H9 (cell line): Measurements from ENCODE around the gene PLEKHN1. TPM values are rescaled to one million over a fixed set of nuclear protein-coding genes. Genes with fewer than 3 reads are reported as not detected.

Source experiments
- DNase-seq: peaks from one replicate; pipeline ENCODE4 v3.0.0-alpha.2; 2017
- H2AFZ ChIP-seq: one replicate; pipeline ENCODE4 v1.6.1; 2013; ENCODE audit warnings: mild to moderate bottlenecking, low read length, control low read depth, moderate library complexity
- H2AK5ac ChIP-seq: 2 replicates; pipeline ENCODE4 v1.6.1; 2013; ENCODE audit warnings: low read length, control low read depth, mixed read lengths; ENCODE audit not compliant: insufficient read length
- H2BK120ac ChIP-seq: one replicate; pipeline ENCODE4 v1.6.1; 2013; ENCODE audit warnings: low read depth, mild to moderate bottlenecking, low read length, control low read depth, inconsistent platforms; ENCODE audit not compliant: poor library complexity, severe bottlenecking
- H2BK12ac ChIP-seq: 2 replicates; pipeline ENCODE4 v1.6.1; 2013; ENCODE audit warnings: low read length, control low read depth, mixed read lengths, low read depth; ENCODE audit not compliant: insufficient read length
- H2BK15ac ChIP-seq: 2 replicates; pipeline ENCODE4 v1.6.1; 2013; ENCODE audit warnings: low read depth, low read length, control low read depth
- H2BK20ac ChIP-seq: one replicate; pipeline ENCODE4 v1.6.1; 2013; ENCODE audit warnings: low read depth, mild to moderate bottlenecking, low read length, control low read depth, inconsistent platforms; ENCODE audit not compliant: poor library complexity, severe bottlenecking
- H2BK5ac ChIP-seq: 2 replicates; pipeline ENCODE4 v1.6.1; 2013; ENCODE audit warnings: low read length, control low read depth, mixed read lengths; ENCODE audit not compliant: insufficient read length
- H3K14ac ChIP-seq: 2 replicates; pipeline ENCODE4 v1.6.1; 2013; ENCODE audit warnings: low read length, control low read depth; ENCODE audit not compliant: insufficient read depth
- H3K18ac ChIP-seq: 2 replicates; pipeline ENCODE4 v1.6.1; 2013; ENCODE audit warnings: low read depth, mild to moderate bottlenecking, mixed read lengths, low read length, control low read depth; ENCODE audit not compliant: insufficient read length
- H3K23ac ChIP-seq: 2 replicates; pipeline ENCODE4 v1.6.1; 2013; ENCODE audit warnings: low read length, control low read depth, mixed read lengths, low read depth; ENCODE audit not compliant: insufficient read length
- H3K23me2 ChIP-seq: 2 replicates; pipeline ENCODE4 v1.6.1; 2013; ENCODE audit warnings: low read depth, mild to moderate bottlenecking, mixed read lengths, low read length, control low read depth; ENCODE audit not compliant: insufficient read length, poor library complexity, severe bottlenecking
- H3K27ac ChIP-seq: 2 replicates; pipeline ENCODE4 v1.5.1; 2013; ENCODE audit warnings: low read length, control low read depth, mixed read lengths, low read depth; ENCODE audit not compliant: insufficient read length
- H3K27me3 ChIP-seq: 2 replicates; pipeline ENCODE4 v1.6.1; 2013; ENCODE audit warnings: low read length, control low read depth, inconsistent platforms; ENCODE audit not compliant: insufficient read depth
- H3K4ac ChIP-seq: 2 replicates; pipeline ENCODE4 v1.6.1; 2013; ENCODE audit warnings: low read depth, mild to moderate bottlenecking, control low read depth, inconsistent platforms, low read length, moderate library complexity
- H3K4me1 ChIP-seq: 2 replicates; pipeline ENCODE4 v1.6.1; 2013; ENCODE audit warnings: low read length, control low read depth, inconsistent platforms; ENCODE audit not compliant: insufficient read depth
- H3K4me2 ChIP-seq: 2 replicates; pipeline ENCODE4 v1.6.1; 2013; ENCODE audit warnings: low read length, control low read depth, mixed read lengths; ENCODE audit not compliant: insufficient read length, insufficient read depth
- H3K56ac ChIP-seq: 2 replicates; pipeline ENCODE4 v1.6.1; 2013; ENCODE audit warnings: low read depth, mild to moderate bottlenecking, mixed read lengths, low read length, control low read depth; ENCODE audit not compliant: insufficient read length
- H3K79me1 ChIP-seq: 2 replicates; pipeline ENCODE4 v1.6.1; 2013; ENCODE audit warnings: low read depth, mild to moderate bottlenecking, moderate library complexity, low read length, control low read depth, inconsistent platforms; ENCODE audit not compliant: insufficient read depth, poor library complexity, severe bottlenecking
- H3K79me2 ChIP-seq: 2 replicates; pipeline ENCODE4 v1.6.1; 2013; ENCODE audit warnings: low read length, control low read depth, inconsistent platforms; ENCODE audit not compliant: insufficient read depth
- H3K9ac ChIP-seq: 2 replicates; pipeline ENCODE4 v1.6.1; 2013; ENCODE audit warnings: low read length, control low read depth, mixed read lengths; ENCODE audit not compliant: insufficient read length; ENCODE audit errors: extremely low read depth
- H3K9me3 ChIP-seq: one replicate; pipeline ENCODE4 v1.6.1; 2013; ENCODE audit warnings: low read depth, low read length, inconsistent platforms; ENCODE audit not compliant: control insufficient read depth
- H3T11ph ChIP-seq: one replicate; pipeline ENCODE4 v1.6.1; 2013; ENCODE audit warnings: mild to moderate bottlenecking, low read length, control low read depth, inconsistent platforms
- H4K20me1 ChIP-seq: one replicate; pipeline ENCODE4 v1.6.1; 2013; ENCODE audit not compliant: control insufficient read depth, insufficient read length, insufficient read depth
- H4K5ac ChIP-seq: 2 replicates; pipeline ENCODE4 v1.6.1; 2013; ENCODE audit warnings: low read depth, mild to moderate bottlenecking, mixed read lengths, low read length, control low read depth; ENCODE audit not compliant: insufficient read length
- H4K8ac ChIP-seq: replicated peaks from 2 replicates; pipeline ENCODE4 v1.6.1; 2013; ENCODE audit warnings: low read length, control low read depth, mixed read lengths, low read depth; ENCODE audit not compliant: insufficient read length
- H4K91ac ChIP-seq: 2 replicates; pipeline ENCODE4 v1.6.1; 2013; ENCODE audit warnings: low read depth, mild to moderate bottlenecking, moderate library complexity, mixed read lengths, low read length, control low read depth; ENCODE audit not compliant: insufficient read length
- H3K27ac Mint-ChIP-seq, 3 experiments: 2 replicates in 2 of 3; 3 replicates in 1 of 3; pipeline ENCODE4 v1.8.0; 2020 to 2021; ENCODE audit warnings: mixed read lengths in 3 of 3, mild to moderate bottlenecking in 1 of 3, moderate library complexity in 1 of 3
- H3K27me3 Mint-ChIP-seq: 2 replicates; pipeline ENCODE4 v1.8.0; 2021; ENCODE audit warnings: low read depth, mild to moderate bottlenecking, moderate library complexity, mixed read lengths
- H3K36me3 Mint-ChIP-seq, 3 experiments: 2 replicates in 2 of 3; 3 replicates in 1 of 3; pipeline ENCODE4 v1.8.0; 2020 to 2021; ENCODE audit warnings: low read depth in 3 of 3, mixed read lengths in 3 of 3; ENCODE audit not compliant: insufficient read depth in 1 of 3
- H3K4me1 Mint-ChIP-seq, 2 experiments: 2 replicates each; pipeline ENCODE4 v1.8.0; 2020; ENCODE audit warnings: mixed read lengths in 2 of 2
- H3K4me3 Mint-ChIP-seq, 2 experiments: 2 replicates in 1 of 2; 3 replicates in 1 of 2; pipeline ENCODE4 v1.8.0; 2020 to 2021; ENCODE audit warnings: mild to moderate bottlenecking in 2 of 2, mixed read lengths in 2 of 2, moderate library complexity in 1 of 2
- H3K9me3 Mint-ChIP-seq, 2 experiments: 2 replicates in 1 of 2; 3 replicates in 1 of 2; pipeline ENCODE4 v1.8.0; 2020; ENCODE audit warnings: mild to moderate bottlenecking in 2 of 2, mixed read lengths in 2 of 2, moderate library complexity in 1 of 2
- WGBS: extraction: QIAGEN DNeasy Blood & Tissue Kit; methylation state at CpG from one replicate; pipeline ENCODE4 v1.1.7; 2013; ENCODE audit warnings: missing lambda C conversion rate, low lambda C conversion rate, mixed read lengths; ENCODE audit not compliant: insufficient read length; ENCODE audit errors: extremely low coverage; 5-methylcytosine and 5-hydroxymethylcytosine counted together
- total RNA-seq: library from RNA; stranded (reverse); gene quantifications from 2 replicates; pipeline ENCODE4 v1.2.1, GENCODE V29; 2021
- TF ChIP-seq, protein P1 (sequence below): fragments of 200-600 bp; sonication (generic); conservative IDR thresholded peaks from 3 replicates; pipeline ENCODE4 v1.8.0; 2021; ENCODE audit warnings: antibody characterized with exemption, mild to moderate bottlenecking

The PLEKHN1 gene
- total RNA-seq, 1 experiment from 2014 or later, result 3.0 TPM

DNA sequence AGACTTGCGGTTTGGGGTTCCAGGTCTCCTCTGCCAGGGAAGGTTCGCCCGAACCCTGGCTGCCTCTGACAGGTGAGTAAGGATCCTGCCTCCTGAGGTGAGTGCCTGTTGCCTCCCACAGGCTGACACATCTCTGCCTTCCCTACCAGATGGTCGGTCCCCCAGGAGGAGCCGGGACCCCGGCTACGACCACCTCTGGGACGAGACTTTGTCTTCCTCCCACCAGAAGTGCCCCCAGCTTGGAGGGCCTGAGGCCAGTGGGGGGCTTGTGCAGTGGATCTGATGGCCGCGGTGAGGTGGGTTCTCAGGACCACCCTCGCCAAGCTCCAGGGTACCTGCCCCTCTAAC lies 8.0 kb downstream of the PLEKHN1 start:
- no peak overlapping the region for H3K27ac ChIP-seq
- no peak overlapping the region for H2AK5ac ChIP-seq
- H4K91ac ChIP-seq, result no peak overlapping the region
- no peak overlapping the region for H3K9ac ChIP-seq
- H4K20me1 ChIP-seq, result no peaks in the 10 kb centered on the region
- no peaks in the 10 kb centered on the region for H3K23me2 ChIP-seq
- no peak overlapping the region for H2BK120ac ChIP-seq
- H2BK5ac ChIP-seq, result no peak overlapping the region
- H4K5ac ChIP-seq, result no peak overlapping the region
- no peak overlapping the region for H3K56ac ChIP-seq
- Mint-ChIP-seq H3K4me1 (peaks cover 5 to 11% of the 10 kb centered on the region in 2 experiments; a peak in 3 of 4 replicates), H3K27me3 (peaks cover 49% of the 10 kb centered on the region), H3K9me3 (peaks cover 5 to 9% of the 10 kb centered on the region in 2 experiments), H3K36me3 (peaks cover 0 to 6% (median 4%) of the 10 kb centered on the region in 3 experiments; a peak in 4 of 7 replicates), H3K27ac (no peak overlapping the region), H3K4me3 (no peak overlapping the region)
- H3T11ph ChIP-seq, result no peak overlapping the region
- H3K27me3 ChIP-seq, result peaks cover 4% of the 10 kb centered on the region; the same call in 1 of the 2 replicates
- H3K23ac ChIP-seq, result no peak overlapping the region
- H3K18ac ChIP-seq, result no peak overlapping the region
- no peak overlapping the region for H2BK20ac ChIP-seq
- H3K4me2 ChIP-seq, result no peak overlapping the region
- no peak overlapping the region for H2BK12ac ChIP-seq
- H3K79me2 ChIP-seq, result no peaks in the 10 kb centered on the region
- H3K4ac ChIP-seq, result no peak overlapping the region
- WGBS, result no CpG with 5 or more reads among the region's 11 CpGs
- H4K8ac ChIP-seq, result no peak overlapping the region
- no peaks in the 10 kb centered on the region for H3K79me1 ChIP-seq
- no peak overlapping the region for H3K14ac ChIP-seq
- TF ChIP-seq, protein P1, sequence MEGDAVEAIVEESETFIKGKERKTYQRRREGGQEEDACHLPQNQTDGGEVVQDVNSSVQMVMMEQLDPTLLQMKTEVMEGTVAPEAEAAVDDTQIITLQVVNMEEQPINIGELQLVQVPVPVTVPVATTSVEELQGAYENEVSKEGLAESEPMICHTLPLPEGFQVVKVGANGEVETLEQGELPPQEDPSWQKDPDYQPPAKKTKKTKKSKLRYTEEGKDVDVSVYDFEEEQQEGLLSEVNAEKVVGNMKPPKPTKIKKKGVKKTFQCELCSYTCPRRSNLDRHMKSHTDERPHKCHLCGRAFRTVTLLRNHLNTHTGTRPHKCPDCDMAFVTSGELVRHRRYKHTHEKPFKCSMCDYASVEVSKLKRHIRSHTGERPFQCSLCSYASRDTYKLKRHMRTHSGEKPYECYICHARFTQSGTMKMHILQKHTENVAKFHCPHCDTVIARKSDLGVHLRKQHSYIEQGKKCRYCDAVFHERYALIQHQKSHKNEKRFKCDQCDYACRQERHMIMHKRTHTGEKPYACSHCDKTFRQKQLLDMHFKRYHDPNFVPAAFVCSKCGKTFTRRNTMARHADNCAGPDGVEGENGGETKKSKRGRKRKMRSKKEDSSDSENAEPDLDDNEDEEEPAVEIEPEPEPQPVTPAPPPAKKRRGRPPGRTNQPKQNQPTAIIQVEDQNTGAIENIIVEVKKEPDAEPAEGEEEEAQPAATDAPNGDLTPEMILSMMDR, result no peak
- no peaks in the 10 kb centered on the region for H3K9me3 ChIP-seq
- no peak overlapping the region for H2AFZ ChIP-seq
- no peak overlapping the region for H2BK15ac ChIP-seq
- no peak for DNase-seq
- H3K4me1 ChIP-seq, result no peaks in the 10 kb centered on the region
